ENCODE measurements around the gene LRRTM2. TPM values are rescaled to one million over a fixed set of nuclear protein-coding genes. Genes with fewer than 3 reads are reported as not detected.
A peak's percentile ranks its signal among the peaks of the same experiment; 100 is the strongest.

Gene LRRTM2
- total RNA-seq, 2 donors from 2014 or later: 0.52 to 0.66 TPM

DNA sequence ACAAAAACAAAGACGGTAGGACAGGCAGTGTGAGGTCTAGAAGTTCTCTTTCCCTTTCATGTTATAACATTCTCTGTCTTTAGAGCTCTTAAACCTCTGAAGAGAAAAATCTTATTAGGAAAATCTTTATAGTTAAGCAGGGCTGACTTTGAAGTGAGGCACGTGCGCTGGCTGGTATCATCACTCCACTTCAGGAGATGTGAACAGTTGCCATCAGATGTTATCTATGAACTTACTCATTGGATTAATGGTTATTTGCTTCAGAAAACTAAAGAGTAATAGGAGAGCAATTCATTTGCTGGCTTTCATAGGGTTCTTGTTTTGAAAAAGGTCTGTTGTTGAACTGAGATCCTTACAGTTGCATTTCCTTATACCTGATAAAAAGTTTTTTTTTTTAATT lies 25.7 kb downstream of the LRRTM2 start:
- H3K9me3 ChIP-seq: no peaks in the 10 kb centered on the region
- no peaks in the 10 kb centered on the region for H3K27me3 ChIP-seq
- no peak for TF ChIP-seq POLR2A (IDR thresholded peaks at IDR 0.05)
- TF ChIP-seq, protein P1, sequence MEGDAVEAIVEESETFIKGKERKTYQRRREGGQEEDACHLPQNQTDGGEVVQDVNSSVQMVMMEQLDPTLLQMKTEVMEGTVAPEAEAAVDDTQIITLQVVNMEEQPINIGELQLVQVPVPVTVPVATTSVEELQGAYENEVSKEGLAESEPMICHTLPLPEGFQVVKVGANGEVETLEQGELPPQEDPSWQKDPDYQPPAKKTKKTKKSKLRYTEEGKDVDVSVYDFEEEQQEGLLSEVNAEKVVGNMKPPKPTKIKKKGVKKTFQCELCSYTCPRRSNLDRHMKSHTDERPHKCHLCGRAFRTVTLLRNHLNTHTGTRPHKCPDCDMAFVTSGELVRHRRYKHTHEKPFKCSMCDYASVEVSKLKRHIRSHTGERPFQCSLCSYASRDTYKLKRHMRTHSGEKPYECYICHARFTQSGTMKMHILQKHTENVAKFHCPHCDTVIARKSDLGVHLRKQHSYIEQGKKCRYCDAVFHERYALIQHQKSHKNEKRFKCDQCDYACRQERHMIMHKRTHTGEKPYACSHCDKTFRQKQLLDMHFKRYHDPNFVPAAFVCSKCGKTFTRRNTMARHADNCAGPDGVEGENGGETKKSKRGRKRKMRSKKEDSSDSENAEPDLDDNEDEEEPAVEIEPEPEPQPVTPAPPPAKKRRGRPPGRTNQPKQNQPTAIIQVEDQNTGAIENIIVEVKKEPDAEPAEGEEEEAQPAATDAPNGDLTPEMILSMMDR (IDR thresholded peaks at IDR 0.05): no peak
- no peak overlapping the region for H3K4me3 ChIP-seq
- no peak overlapping the region for H3K27ac ChIP-seq
- H3K36me3 ChIP-seq (replicated peaks in 1 of 2; ENCODE audit: insufficient read depth in 1 of 2, low read depth in 2 of 2): no peaks in the 10 kb centered on the region
- intact Hi-C loops (cut with DNase I): no loop called here
- DNase-seq: no peak
- peaks cover 29% of the 10 kb centered on the region for H3K4me1 ChIP-seq
- 36 to 40% methylated on average over 3 of the region's 3 CpGs for WGBS, 2 donors
- no peak for ATAC-seq

DNA sequence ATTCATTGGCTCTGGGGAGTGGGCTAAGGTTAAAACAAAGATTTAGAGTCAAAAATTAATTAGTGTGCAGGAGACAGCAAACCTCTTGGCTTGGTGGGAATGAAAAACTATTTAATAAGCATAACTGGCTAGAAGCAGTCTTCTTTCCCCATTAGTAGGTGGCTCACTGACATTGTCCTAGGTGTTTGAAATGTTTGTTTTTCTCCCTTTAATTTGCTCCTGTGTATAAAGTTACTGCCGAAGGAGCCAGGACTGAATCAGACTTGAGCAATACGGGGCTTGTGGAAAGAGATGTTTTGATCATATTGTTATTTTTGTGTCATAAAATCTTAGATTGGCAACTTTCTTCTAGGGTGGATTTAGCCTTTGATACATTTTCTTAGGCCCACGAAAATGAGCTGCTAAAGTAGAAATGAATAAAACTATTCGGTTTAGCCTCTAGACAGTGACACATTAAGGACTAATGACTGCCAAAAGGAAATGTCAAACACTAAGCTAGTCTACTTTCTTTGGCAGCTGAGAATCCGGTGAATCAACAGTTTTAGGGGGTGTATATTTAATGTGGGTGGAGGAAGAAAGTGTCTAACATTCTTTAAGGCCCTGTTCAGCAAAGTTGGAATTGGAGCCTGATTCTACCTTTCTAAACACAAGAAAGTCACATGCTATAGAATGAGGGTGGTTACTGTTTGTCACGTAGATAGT lies 30.2 kb downstream of the LRRTM2 start:
- H3K4me1 ChIP-seq: peaks cover 49% of the 10 kb centered on the region
- ATAC-seq (no peak), DNase-seq (no peak)
- no peaks in the 10 kb centered on the region for H3K27me3 ChIP-seq
- intact Hi-C loops (cut with DNase I): no loop called here
- H3K27ac ChIP-seq: peak overlapping the region in 3 of 4 donors; percentile 3 to 37 (median 25)
- H3K4me3 ChIP-seq: no peak overlapping the region
- TF ChIP-seq POLR2A (IDR thresholded peaks at IDR 0.05): no peak
- TF ChIP-seq, protein P1 (IDR thresholded peaks at IDR 0.05): no peak
- H3K9me3 ChIP-seq: no peaks in the 10 kb centered on the region
- WGBS, 2 donors: 38 to 39% methylated on average over 6 of the region's 6 CpGs
- no peaks in the 10 kb centered on the region for H3K36me3 ChIP-seq (replicated peaks in 1 of 2; ENCODE audit: insufficient read depth in 1 of 2, low read depth in 2 of 2)

GRCh38 chr5:138844125-138844461 lies 31.0 kb downstream of the LRRTM2 start:
- Histone ChIP-seq H3K36me3 (replicated peaks in 1 of 2; ENCODE audit: insufficient read depth in 1 of 2, low read depth in 2 of 2) (no peaks in the 10 kb centered on the region), H3K4me3 (no peak overlapping the region), H3K27ac (no peak overlapping the region), H3K9me3 (no peaks in the 10 kb centered on the region), H3K4me1 (peaks cover 40% of the 10 kb centered on the region), H3K27me3 (no peaks in the 10 kb centered on the region)
- DNase-seq (no peak), ATAC-seq (no peak)
- intact Hi-C loops (cut with DNase I): no loop called here
- 93 to 96% methylated on average over 4 of the region's 4 CpGs for WGBS, 2 donors
- TF ChIP-seq, protein P1 (IDR thresholded peaks at IDR 0.05): no peak
- TF ChIP-seq POLR2A (IDR thresholded peaks at IDR 0.05): no peak

- Histone ChIP-seq H3K9me3 (no peaks in the 10 kb centered on the region), H3K4me1 (peaks cover 35% of the 10 kb centered on the region), H3K27me3 (no peaks in the 10 kb centered on the region), H3K4me3 (no peak overlapping the region), H3K27ac (no peak overlapping the region), H3K36me3 (replicated peaks in 1 of 2; ENCODE audit: insufficient read depth in 1 of 2, low read depth in 2 of 2) (no peaks in the 10 kb centered on the region)
- intact Hi-C loops (cut with DNase I): no loop called here
- no peak for DNase-seq
- TF ChIP-seq POLR2A (IDR thresholded peaks at IDR 0.05): no peak
- TF ChIP-seq, protein P1 (IDR thresholded peaks at IDR 0.05): no peak
- peak; percentile 24 for ATAC-seq
- WGBS, 2 donors: 93 to 98% methylated on average over 2 of the region's 2 CpGs
These were observed 31.6 kb downstream of the LRRTM2 start for GRCh38 chr5:138843316-138844124.

Data from body of pancreas (tissue), 4 donors.